CD4-positive, alpha-beta T cell (primary cell): ENCODE data around the gene KNOP1. TPM values are rescaled to one million over a fixed set of nuclear protein-coding genes. Genes with fewer than 3 reads are reported as not detected.

ENCODE experiments used
- ATAC-seq: fragments of 200-7000 bp; cut with Tn5 transposase; one replicate; pipeline ENCODE4 v1.10.0; 2022; ENCODE audit warnings: mild to moderate bottlenecking; ENCODE audit not compliant: poor library complexity
- CTCF ChIA-PET: fragments of 350-600 bp; sonication (Branson Sonifier 250); formaldehyde crosslinking; loops from one replicate; lab custom pipeline; 2021; ENCODE audit warnings: antibody characterized with exemption, inconsistent platforms; lab: Charles Lee
- POLR2A ChIA-PET: fragments of 350-600 bp; sonication (Branson Sonifier 250); formaldehyde crosslinking; loops from one replicate; lab custom pipeline; 2021; ENCODE audit warnings: antibody characterized with exemption, inconsistent platforms; lab: Charles Lee
- DNase-seq, 14 experiments: peaks; one replicate each; pipeline ENCODE4 v3.0.0-alpha.2; 2013 to 2020; ENCODE audit warnings: mixed read lengths in 2 of 14
- H3K27ac ChIP-seq, 2 donors: one replicate each; pipeline versions ENCODE4 v1.5.1 to v1.7.0; 2013; ENCODE audit warnings: low read length in 2 of 2, low read depth in 1 of 2, mild to moderate bottlenecking in 1 of 2
- H3K27me3 ChIP-seq, 2 experiments: 1 replicate in 1 of 2; 2 replicates in 1 of 2; pipeline versions ENCODE4 v1.6.1 to v1.7.0; 2013; ENCODE audit warnings: low read length in 2 of 2, control low read depth in 1 of 2, mild to moderate bottlenecking in 1 of 2, moderate library complexity in 1 of 2; ENCODE audit not compliant: insufficient read depth in 2 of 2, control insufficient read depth in 1 of 2
- H3K36me3 ChIP-seq: one replicate; pipeline ENCODE4 v1.6.1; 2013; ENCODE audit warnings: low read length, control low read depth; ENCODE audit not compliant: insufficient read depth
- H3K4me1 ChIP-seq: one replicate; pipeline ENCODE4 v1.6.1; 2013; ENCODE audit warnings: low read length, control low read depth; ENCODE audit not compliant: insufficient read depth
- H3K4me3 ChIP-seq: one replicate; pipeline ENCODE4 v1.5.1; 2013; ENCODE audit warnings: mild to moderate bottlenecking, low read length, moderate library complexity
- H3K9me3 ChIP-seq, 2 experiments: 1 replicate in 1 of 2; 2 replicates in 1 of 2; pipeline versions ENCODE4 v1.6.1 to v1.7.0; 2013; ENCODE audit warnings: low read length in 2 of 2, mild to moderate bottlenecking in 2 of 2, control low read depth in 1 of 2, moderate library complexity in 1 of 2; ENCODE audit not compliant: control insufficient read depth in 1 of 2, insufficient read depth in 1 of 2
- H3K27ac Mint-ChIP-seq: one replicate; pipeline ENCODE4 v1.8.0; 2020; ENCODE audit warnings: mixed read lengths
- H3K27me3 Mint-ChIP-seq: one replicate; pipeline ENCODE4 v1.8.0; 2021; ENCODE audit warnings: mixed read lengths
- H3K36me3 Mint-ChIP-seq: one replicate; pipeline ENCODE4 v1.8.0; 2021; ENCODE audit warnings: low read depth, mixed read lengths
- H3K4me1 Mint-ChIP-seq: one replicate; pipeline ENCODE4 v1.8.0; 2021; ENCODE audit warnings: low read depth, mixed read lengths
- H3K4me3 Mint-ChIP-seq: one replicate; pipeline ENCODE4 v1.8.0; 2020; ENCODE audit warnings: mild to moderate bottlenecking, mixed read lengths
- H3K9me3 Mint-ChIP-seq: one replicate; pipeline ENCODE4 v1.8.0; 2020; ENCODE audit warnings: mixed read lengths
- intact Hi-C, 2 experiments: fragments of 100-400 bp; cut with DNase I in 1 of 2; cut with micrococcal nuclease in 1 of 2; formaldehyde crosslinking; loops; one replicate each; pipeline versions ENCODE4 v1.15.1 to v1.9.0; 2023 to 2025; cut with DNase I, micrococcal nuclease
- total RNA-seq, 174 experiments: library from RNA in 2 of 174; stranded (reverse) in 2 of 174; gene quantifications; one replicate each; pipeline ENCODE4 v1.2.3 and lab custom pipeline; 2021 to 2026
- TF ChIP-seq, protein P1 (sequence below): fragments of 200-600 bp; IDR thresholded peaks from one replicate; pipeline ENCODE4 v1.8.0; 2022; ENCODE audit warnings: antibody characterized with exemption, mild to moderate bottlenecking

Gene KNOP1
- total RNA-seq, 2 experiments from 2014 or later: 3.5 to 4.1 TPM

DNA sequence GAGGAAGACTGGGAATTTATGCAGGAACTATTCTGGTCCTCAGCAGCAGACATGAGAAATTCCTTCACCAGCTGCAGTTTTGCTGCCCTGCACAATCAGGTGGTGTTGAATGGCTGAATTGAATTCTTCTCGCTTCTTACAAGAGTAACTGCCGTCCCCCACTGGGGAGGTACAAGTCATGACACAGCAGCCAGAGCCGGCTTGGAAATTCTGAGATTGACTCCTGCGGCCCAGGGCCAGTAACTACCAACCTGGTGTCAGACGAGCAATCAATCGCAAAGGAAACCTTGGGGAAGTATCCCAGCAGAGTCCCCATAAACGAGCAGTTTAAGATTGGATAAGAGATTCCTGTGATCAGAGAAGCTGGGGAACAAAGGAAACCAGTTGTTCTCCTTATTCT lies 30.7 kb downstream of the KNOP1 start:
- peaks cover 37% of the 10 kb centered on the region for H3K4me1 Mint-ChIP-seq
- TF ChIP-seq, protein P1, sequence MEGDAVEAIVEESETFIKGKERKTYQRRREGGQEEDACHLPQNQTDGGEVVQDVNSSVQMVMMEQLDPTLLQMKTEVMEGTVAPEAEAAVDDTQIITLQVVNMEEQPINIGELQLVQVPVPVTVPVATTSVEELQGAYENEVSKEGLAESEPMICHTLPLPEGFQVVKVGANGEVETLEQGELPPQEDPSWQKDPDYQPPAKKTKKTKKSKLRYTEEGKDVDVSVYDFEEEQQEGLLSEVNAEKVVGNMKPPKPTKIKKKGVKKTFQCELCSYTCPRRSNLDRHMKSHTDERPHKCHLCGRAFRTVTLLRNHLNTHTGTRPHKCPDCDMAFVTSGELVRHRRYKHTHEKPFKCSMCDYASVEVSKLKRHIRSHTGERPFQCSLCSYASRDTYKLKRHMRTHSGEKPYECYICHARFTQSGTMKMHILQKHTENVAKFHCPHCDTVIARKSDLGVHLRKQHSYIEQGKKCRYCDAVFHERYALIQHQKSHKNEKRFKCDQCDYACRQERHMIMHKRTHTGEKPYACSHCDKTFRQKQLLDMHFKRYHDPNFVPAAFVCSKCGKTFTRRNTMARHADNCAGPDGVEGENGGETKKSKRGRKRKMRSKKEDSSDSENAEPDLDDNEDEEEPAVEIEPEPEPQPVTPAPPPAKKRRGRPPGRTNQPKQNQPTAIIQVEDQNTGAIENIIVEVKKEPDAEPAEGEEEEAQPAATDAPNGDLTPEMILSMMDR: no peak
- POLR2A ChIA-PET: no interaction called here
- Histone ChIP-seq H3K4me1 (peaks cover 38% of the 10 kb centered on the region), H3K36me3 (peaks cover 51% of the 10 kb centered on the region), H3K4me3 (no peak overlapping the region), H3K9me3 (peaks cover 4 to 5% of the 10 kb centered on the region in 2 experiments), H3K27ac (no peak overlapping the region), H3K27me3 (no peaks in the 10 kb centered on the region)
- H3K4me3 Mint-ChIP-seq: no peak overlapping the region
- no peaks in the 10 kb centered on the region for H3K27me3 Mint-ChIP-seq
- DNase-seq (no peak), ATAC-seq (no peak)
- no peak overlapping the region for H3K27ac Mint-ChIP-seq
- no peaks in the 10 kb centered on the region for H3K9me3 Mint-ChIP-seq
- CTCF ChIA-PET: no interaction called here
- H3K36me3 Mint-ChIP-seq: peaks cover 78% of the 10 kb centered on the region
- intact Hi-C loops: no loop called here

GRCh38 chr16:19685176-19685575 lies 32.9 kb downstream of the KNOP1 start:
- no peak overlapping the region for H3K27ac ChIP-seq
- peaks cover 25% of the 10 kb centered on the region for H3K4me1 ChIP-seq
- Mint-ChIP-seq H3K36me3 (peaks cover 83% of the 10 kb centered on the region), H3K4me1 (peaks cover 30% of the 10 kb centered on the region), H3K4me3 (no peak overlapping the region), H3K27ac (no peak overlapping the region), H3K27me3 (no peaks in the 10 kb centered on the region), H3K9me3 (no peaks in the 10 kb centered on the region)
- CTCF ChIA-PET: no interaction called here
- peaks cover 59% of the 10 kb centered on the region for H3K36me3 ChIP-seq
- DNase-seq: no peak
- POLR2A ChIA-PET: no interaction called here
- no peaks in the 10 kb centered on the region for H3K27me3 ChIP-seq
- peaks cover 4 to 5% of the 10 kb centered on the region in 2 experiments for H3K9me3 ChIP-seq
- TF ChIP-seq, protein P1: no peak
- intact Hi-C loops: no loop called here
- no peak for ATAC-seq
- no peak overlapping the region for H3K4me3 ChIP-seq

DNA sequence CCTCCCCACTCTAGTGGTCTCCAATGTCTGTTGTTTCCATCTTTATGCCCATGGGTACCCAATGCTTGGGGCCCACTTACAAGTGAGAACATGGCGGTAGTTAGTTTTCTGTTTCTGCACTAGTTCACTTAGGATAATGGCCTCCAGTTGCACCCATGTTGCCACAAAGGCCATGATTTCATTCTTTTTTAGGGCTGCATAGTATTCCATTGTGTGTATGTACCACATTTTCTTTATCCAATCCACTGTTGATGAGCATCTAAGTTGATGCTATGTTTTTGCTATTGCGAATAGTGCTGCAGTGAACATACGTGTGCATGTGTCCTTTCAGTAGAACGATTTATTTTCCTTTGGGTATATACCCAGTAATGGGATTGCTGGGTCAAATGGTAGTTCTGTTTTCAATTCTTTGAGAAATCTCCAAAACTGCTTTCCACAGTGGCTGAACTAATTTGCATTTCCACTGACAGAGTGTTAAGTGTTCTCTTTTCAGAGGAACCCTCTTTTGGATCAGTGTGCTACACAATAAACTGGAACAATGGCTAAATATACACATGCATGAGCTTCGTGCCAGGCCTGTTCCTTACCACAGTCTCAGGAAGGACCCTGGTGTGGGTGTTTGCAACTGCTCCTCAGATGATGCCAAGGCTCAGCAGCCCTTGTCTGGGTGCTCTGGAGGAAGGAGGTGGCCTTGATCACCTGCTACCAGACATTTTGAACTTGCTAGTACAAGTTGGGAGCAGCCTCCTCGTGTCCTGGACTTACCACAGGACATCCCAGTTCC lies 34.4 kb downstream of the KNOP1 start:
- H3K4me3 Mint-ChIP-seq: no peak overlapping the region
- H3K36me3 Mint-ChIP-seq: peaks cover 76% of the 10 kb centered on the region
- H3K9me3 ChIP-seq: peaks cover 4 to 5% of the 10 kb centered on the region in 2 experiments
- no peak overlapping the region for H3K27ac ChIP-seq
- intact Hi-C loops: no loop called here
- TF ChIP-seq, protein P1: no peak
- H3K27me3 Mint-ChIP-seq: no peaks in the 10 kb centered on the region
- no peak overlapping the region for H3K4me3 ChIP-seq
- H3K27ac Mint-ChIP-seq: no peak overlapping the region
- H3K4me1 Mint-ChIP-seq: peaks cover 19% of the 10 kb centered on the region
- CTCF ChIA-PET: no interaction called here
- DNase-seq (no peak), ATAC-seq (no peak)
- peaks cover 61% of the 10 kb centered on the region for H3K36me3 ChIP-seq
- H3K4me1 ChIP-seq: peaks cover 10% of the 10 kb centered on the region
- POLR2A ChIA-PET: no interaction called here
- H3K9me3 Mint-ChIP-seq: no peaks in the 10 kb centered on the region
- no peaks in the 10 kb centered on the region for H3K27me3 ChIP-seq
